H1 (cell line): ENCODE results near the gene AARSD1. TPM values are rescaled to one million over a fixed set of nuclear protein-coding genes. Genes with fewer than 3 reads are reported as not detected.

Experiments
- PHF8 ChIP-seq: fragments of 200-600 bp; sonication (generic); conservative IDR thresholded peaks from 2 replicates; pipeline ENCODE4 v1.7.1; 2012; ENCODE audit warnings: low read depth, mild to moderate bottlenecking, inconsistent platforms, low read length, moderate library complexity
- polyA plus RNA-seq, 7 experiments: library from polyadenylated mRNA; depleted of rRNA in 3 of 7; stranded (reverse) in 5 of 7; unstranded in 2 of 7; fragments of >200 nt in 5 of 7; fragments of 200-250 nt in 2 of 7; gene quantifications; 1 replicate in 5 of 7; 2 replicates in 1 of 7; 4 replicates in 1 of 7; pipeline versions ENCODE4 v1.2.1 to v1.2.3, GENCODE V29; 2011 to 2013; ENCODE audit warnings: missing spikeins in 2 of 7, mixed read lengths in 2 of 7
- small RNA-seq: library from polyadenylated mRNA; stranded (forward); fragments of <200 nt; extraction: miRNeasy Mini kit (QIAGEN cat#:217004); gene quantifications from one replicate; pipeline ENCODE3, GENCODE V24; 2013; ENCODE audit not compliant: insufficient read depth
- total RNA-seq: library from RNA; stranded (reverse); fragmentation: NEBNext Ultra II Directional; extraction: Animal tissue kit (Norgen Biotek cat#: 25700); gene quantifications from 2 replicates; pipeline ENCODE4 v1.2.1, GENCODE V29; 2021

The AARSD1 gene
- total and polyA plus RNA-seq, 2 of the 8 experiments (the other 6 are each of a cell fraction or from before 2014, with no cell fraction given): 51.5 to 58.8 TPM

- no peak for TF ChIP-seq PHF8
Measured at GRCh38 chr17:42901535-42902229, 62.6 kb downstream of the AARSD1 start (continued).

Small RNAs within 50 kb of the gene (small RNA-seq; reads per million reads assigned to genes)
- not detected for gene AARSD1
- gene RF00561: not detected

Other genes starting within 250 kb of the AARSD1 start
- 18.5 and 20.8 TPM in 2 replicates for gene EZH1, start 219.4 kb downstream of the AARSD1 start, total RNA-seq
- 17.4 and 22.9 TPM in 2 replicates for gene EZH1, start 219.4 kb downstream of the AARSD1 start, polyA plus RNA-seq (2011; rRNA removed)
- 12.0 and 13.4 TPM in 2 replicates for gene RAMP2, start 203.2 kb downstream of the AARSD1 start, total RNA-seq
- 41.5 and 41.7 TPM in 2 replicates for gene RAMP2, start 203.2 kb downstream of the AARSD1 start, polyA plus RNA-seq (2011; rRNA removed)
- 83.9 and 88.2 TPM in 2 replicates for gene VPS25, start 191.0 kb downstream of the AARSD1 start, total RNA-seq
- 150 and 188 TPM in 2 replicates for gene VPS25, start 191.0 kb downstream of the AARSD1 start, polyA plus RNA-seq (2011; rRNA removed)
- 1.2 and 1.7 TPM in 2 replicates for gene WNK4, start 183.8 kb downstream of the AARSD1 start, total RNA-seq
- gene WNK4, start 183.8 kb downstream of the AARSD1 start, polyA plus RNA-seq (2011; rRNA removed): 0.21 and 0.86 TPM in 2 replicates
- gene COA3, start 165.8 kb downstream of the AARSD1 start, total RNA-seq: 68.4 and 71.2 TPM in 2 replicates
- 137 and 143 TPM in 2 replicates for gene COA3, start 165.8 kb downstream of the AARSD1 start, polyA plus RNA-seq (2011; rRNA removed)
- not detected in 2 replicates for gene CNTD1, start 165.6 kb downstream of the AARSD1 start, total RNA-seq
- gene CNTD1, start 165.6 kb downstream of the AARSD1 start, polyA plus RNA-seq (2011; rRNA removed): 0.08 TPM in 1 of 2 replicates, not detected in the other
- gene BECN1, start 140.2 kb downstream of the AARSD1 start, total RNA-seq: 55.4 and 64.2 TPM in 2 replicates
- gene BECN1, start 140.2 kb downstream of the AARSD1 start, polyA plus RNA-seq (2011; rRNA removed): 31.5 and 38.8 TPM in 2 replicates
- gene PSME3, start 131.1 kb downstream of the AARSD1 start, total RNA-seq: 223 and 224 TPM in 2 replicates
- gene PSME3, start 131.1 kb downstream of the AARSD1 start, polyA plus RNA-seq (2011; rRNA removed): 109 and 149 TPM in 2 replicates
- 4.0 and 4.2 TPM in 2 replicates for gene AOC2, start 119.9 kb downstream of the AARSD1 start, total RNA-seq
- gene AOC2, start 119.9 kb downstream of the AARSD1 start, polyA plus RNA-seq (2011; rRNA removed): 4.7 and 7.2 TPM in 2 replicates
- 2.1 and 2.7 TPM in 2 replicates for gene AOC3, start 113.3 kb downstream of the AARSD1 start, total RNA-seq
- 2.5 and 4.1 TPM in 2 replicates for gene AOC3, start 113.3 kb downstream of the AARSD1 start, polyA plus RNA-seq (2011; rRNA removed)
- gene G6PC1, start 63.7 kb downstream of the AARSD1 start, total RNA-seq: not detected in 2 replicates
- gene G6PC1, start 63.7 kb downstream of the AARSD1 start, polyA plus RNA-seq (2011; rRNA removed): 0.02 TPM in 1 of 2 replicates, not detected in the other
- 2.2 and 3.0 TPM in 2 replicates for gene PTGES3L, start 15.6 kb upstream of the AARSD1 start, total RNA-seq
- 2.6 and 3.6 TPM in 2 replicates for gene PTGES3L, start 15.6 kb upstream of the AARSD1 start, polyA plus RNA-seq (2011; rRNA removed)
- 10.7 and 11.9 TPM in 2 replicates for gene RUNDC1, start 16.1 kb upstream of the AARSD1 start, total RNA-seq
- 7.9 and 9.4 TPM in 2 replicates for gene RUNDC1, start 16.1 kb upstream of the AARSD1 start, polyA plus RNA-seq (2011; rRNA removed)
- gene RPL27, start 34.0 kb upstream of the AARSD1 start, total RNA-seq: 1,415 and 1,425 TPM in 2 replicates
- 3,779 and 3,900 TPM in 2 replicates for gene RPL27, start 34.0 kb upstream of the AARSD1 start, polyA plus RNA-seq (2011; rRNA removed)
- gene IFI35, start 42.3 kb upstream of the AARSD1 start, total RNA-seq: 2.0 and 2.5 TPM in 2 replicates
- gene IFI35, start 42.3 kb upstream of the AARSD1 start, polyA plus RNA-seq (2011; rRNA removed): 4.7 and 4.9 TPM in 2 replicates
- gene VAT1, start 57.9 kb upstream of the AARSD1 start, total RNA-seq: 281 and 295 TPM in 2 replicates
- gene VAT1, start 57.9 kb upstream of the AARSD1 start, polyA plus RNA-seq (2011; rRNA removed): 200 and 269 TPM in 2 replicates
- gene RND2, start 60.8 kb upstream of the AARSD1 start, total RNA-seq: 51.3 and 56.8 TPM in 2 replicates
- gene RND2, start 60.8 kb upstream of the AARSD1 start, polyA plus RNA-seq (2011; rRNA removed): 61.4 and 76.2 TPM in 2 replicates
- 39.2 and 40.3 TPM in 2 replicates for gene BRCA1, start 160.9 kb upstream of the AARSD1 start, total RNA-seq
- gene BRCA1, start 160.9 kb upstream of the AARSD1 start, polyA plus RNA-seq (2011; rRNA removed): 30.7 and 34.5 TPM in 2 replicates
- 34.8 and 36.0 TPM in 2 replicates for gene NBR1, start 206.8 kb upstream of the AARSD1 start, total RNA-seq
- 12.4 and 13.5 TPM in 2 replicates for gene NBR1, start 206.8 kb upstream of the AARSD1 start, polyA plus RNA-seq (2011; rRNA removed)
- gene TMEM106A, start 247.4 kb upstream of the AARSD1 start, total RNA-seq: 4.1 and 5.4 TPM in 2 replicates
- 3.2 and 3.4 TPM in 2 replicates for gene TMEM106A, start 247.4 kb upstream of the AARSD1 start, polyA plus RNA-seq (2011; rRNA removed)